ENCODE data around the gene CHODL.

The CHODL gene

GRCh38 chr21:18244671-18245463, at the start of gene CHODL:
Gene CHODL, plus strand, starts transcription at chr21:18244833. Its CDS starts 391 bp downstream, at chr21:18245224.
- no peak for DNase-seq

- no peak for DNase-seq
These were observed 39.7 kb upstream of the CHODL start for GRCh38 chr21:18204931-18205330.

GRCh38 chr21:18218331-18218730, 26.3 kb upstream of the CHODL start:
- DNase-seq: no peak

GRCh38 chr21:18220498-18220897, 24.1 kb upstream of the CHODL start:
- no peak for DNase-seq

GRCh38 chr21:18222346-18222745, 22.3 kb upstream of the CHODL start:
- DNase-seq: no peak

- DNase-seq: no peak
These were observed 16.4 kb upstream of the CHODL start for GRCh38 chr21:18228060-18228739.

- no peak for DNase-seq
These were observed 9.1 kb upstream of the CHODL start for GRCh38 chr21:18235545-18235944.

GRCh38 chr21:18245464-18245967, 883 bp downstream of the CHODL start:
- DNase-seq: no peak

GRCh38 chr21:18248171-18248570, 3.5 kb downstream of the CHODL start:
- no peak for DNase-seq

GRCh38 chr21:18249672-18250071, 5.0 kb downstream of the CHODL start:
- no peak for DNase-seq

- no peak for DNase-seq
These were observed 6.4 kb downstream of the CHODL start for GRCh38 chr21:18251065-18251464.

- DNase-seq: no peak
These were observed 7.6 kb downstream of the CHODL start for GRCh38 chr21:18252256-18252655.

GRCh38 chr21:18252680-18253079, 8.0 kb downstream of the CHODL start:
- no peak for DNase-seq

- DNase-seq: no peak
These were observed 8.6 kb downstream of the CHODL start for GRCh38 chr21:18253221-18253620.

- DNase-seq: no peak
These were observed 9.2 kb downstream of the CHODL start for GRCh38 chr21:18253799-18254198.

- no peak for DNase-seq
These were observed 21.3 kb downstream of the CHODL start for GRCh38 chr21:18265944-18266343.

GRCh38 chr21:18267496-18267895, 22.9 kb downstream of the CHODL start:
- no peak for DNase-seq

GRCh38 chr21:18268906-18269305, 24.3 kb downstream of the CHODL start:
- DNase-seq: no peak

- DNase-seq: no peak
These were observed 25.2 kb downstream of the CHODL start for GRCh38 chr21:18269856-18270255.

GRCh38 chr21:18273400-18273799, 28.8 kb downstream of the CHODL start:
- DNase-seq: no peak

GRCh38 chr21:18274370-18274769, 29.7 kb downstream of the CHODL start:
- DNase-seq: no peak

GRCh38 chr21:18275781-18276180, 31.1 kb downstream of the CHODL start:
- DNase-seq: no peak

GRCh38 chr21:18285379-18285778, 40.7 kb downstream of the CHODL start:
- no peak for DNase-seq

GRCh38 chr21:18289876-18290275, 45.2 kb downstream of the CHODL start:
- no peak for DNase-seq

Data from stimulated activated CD4-positive, alpha-beta T cell treated with anti-CD3 and anti-CD28 coated beads, Interleukin-2, amount 100 ng/mL, for 48 hours (primary cell).